Fibroblast of peridontal ligament (primary cell): ENCODE results near the gene THBS2.
"Not testable (repeated sequence)": the region's sequence is repeated elsewhere in the genome, so short reads cannot be mapped to it uniquely, and the experiment has no call there.

Experiments
- DNase-seq: peaks from one replicate; pipeline ENCODE4 v3.0.0-alpha.2; 2010; ENCODE audit errors: extremely low read depth

THBS2 gene

GRCh38 chr6:169271877-169272216, 18.2 kb upstream of the THBS2 start:
- no peak for DNase-seq

- DNase-seq: peak; percentile 26
Measured at GRCh38 chr6:169271158-169271876, 17.7 kb upstream of the THBS2 start.

GRCh38 chr6:169270077-169270380, 16.4 kb upstream of the THBS2 start:
- not testable (repeated sequence) for DNase-seq

- DNase-seq: peak; percentile 82
Measured at GRCh38 chr6:169269180-169270076, 15.8 kb upstream of the THBS2 start.

GRCh38 chr6:169268276-169268675, 14.6 kb upstream of the THBS2 start:
- no peak for DNase-seq

- DNase-seq: no peak
Measured at GRCh38 chr6:169266746-169267591, 13.3 kb upstream of the THBS2 start.

GRCh38 chr6:169266261-169266660, 12.6 kb upstream of the THBS2 start:
- no peak for DNase-seq

- no peak for DNase-seq
Measured at GRCh38 chr6:169265486-169266131, 12.0 kb upstream of the THBS2 start.

GRCh38 chr6:169263836-169264608, 10.4 kb upstream of the THBS2 start:
- DNase-seq: peak; percentile 79

- no peak for DNase-seq
Measured at GRCh38 chr6:169263374-169263773, 9.7 kb upstream of the THBS2 start.

GRCh38 chr6:169262602-169263001, 9.0 kb upstream of the THBS2 start:
- not testable (repeated sequence) for DNase-seq

GRCh38 chr6:169256518-169256917, 2.9 kb upstream of the THBS2 start:
- no peak for DNase-seq

- no peak for DNase-seq
Measured at GRCh38 chr6:169256061-169256460, 2.4 kb upstream of the THBS2 start.

GRCh38 chr6:169255643-169256042, 2.0 kb upstream of the THBS2 start:
- DNase-seq: no peak

- DNase-seq: no peak
Measured at GRCh38 chr6:169254456-169255316, 1.0 kb upstream of the THBS2 start.

- DNase-seq: peak; percentile 45
Measured at GRCh38 chr6:169252505-169253189, 999 bp downstream of the THBS2 start.

GRCh38 chr6:169251822-169252504, 1.7 kb downstream of the THBS2 start:
- DNase-seq: no peak

- no peak for DNase-seq
Measured at GRCh38 chr6:169251371-169251802, 2.3 kb downstream of the THBS2 start.

GRCh38 chr6:169250660-169251059, 3.0 kb downstream of the THBS2 start:
- DNase-seq: peak; percentile 78
